Neural progenitor cell (in vitro differentiated cells): ENCODE results near the gene TCF7L1.

ENCODE experiments used
- CTCF ChIP-seq: fragments of 200-600 bp; sonication (generic); IDR thresholded peaks from 2 replicates; pipeline ENCODE4 v1.5.1; 2017; ENCODE audit warnings: antibody characterized with exemption, mild to moderate bottlenecking
- EZH2 ChIP-seq: fragments of 200-600 bp; sonication (generic); IDR thresholded peaks from 2 replicates; pipeline ENCODE4 v1.6.1; 2017; ENCODE audit warnings: antibody characterized with exemption, mild to moderate bottlenecking, moderate library complexity

GRCh38 chr2:85238607-85239006 lies 105.4 kb downstream of the TCF7L1 start:
- TF ChIP-seq CTCF = no peak
- no peak for TF ChIP-seq EZH2
